ENCODE results near the gene AHCY. TPM values are rescaled to one million over a fixed set of nuclear protein-coding genes. Genes with fewer than 3 reads are reported as not detected.
A peak's percentile ranks its signal among the peaks of the same experiment; 100 is the strongest.

AHCY gene
- total RNA-seq, 1 experiment from 2014 or later = 350 TPM

GRCh38 chr20:34315236-34315635, 12.1 kb upstream of the AHCY start:
- no peaks in the 10 kb centered on the region for H3K9me3 ChIP-seq (ENCODE audit: control insufficient read depth in 1 of 2, insufficient read depth in 1 of 2, low read depth in 1 of 2, low read length in 2 of 2)
- no peak overlapping the region for H3K9ac ChIP-seq (ENCODE audit: low read length)
- CTCF ChIA-PET = interaction anchor here (1.0 to 4.1 kb wide), 6 partner anchors 12 to 454 kb away, joined by 3 to 127 read pairs (median 16); partner anchors contain the start of genes AHCY and ITCH
- no peak for DNase-seq (ENCODE audit: low read depth, low spot score)
- no peak for TF ChIP-seq ELF1 (IDR thresholded peaks at IDR 0.05; ENCODE audit: borderline replicate concordance, low read depth)
- TF ChIP-seq SIN3A (IDR thresholded peaks at IDR 0.05; ENCODE audit: low read depth) = no peak
- TF ChIP-seq EGR1 (IDR thresholded peaks at IDR 0.05; ENCODE audit: low read depth) = no peak
- TF ChIP-seq, protein P1, sequence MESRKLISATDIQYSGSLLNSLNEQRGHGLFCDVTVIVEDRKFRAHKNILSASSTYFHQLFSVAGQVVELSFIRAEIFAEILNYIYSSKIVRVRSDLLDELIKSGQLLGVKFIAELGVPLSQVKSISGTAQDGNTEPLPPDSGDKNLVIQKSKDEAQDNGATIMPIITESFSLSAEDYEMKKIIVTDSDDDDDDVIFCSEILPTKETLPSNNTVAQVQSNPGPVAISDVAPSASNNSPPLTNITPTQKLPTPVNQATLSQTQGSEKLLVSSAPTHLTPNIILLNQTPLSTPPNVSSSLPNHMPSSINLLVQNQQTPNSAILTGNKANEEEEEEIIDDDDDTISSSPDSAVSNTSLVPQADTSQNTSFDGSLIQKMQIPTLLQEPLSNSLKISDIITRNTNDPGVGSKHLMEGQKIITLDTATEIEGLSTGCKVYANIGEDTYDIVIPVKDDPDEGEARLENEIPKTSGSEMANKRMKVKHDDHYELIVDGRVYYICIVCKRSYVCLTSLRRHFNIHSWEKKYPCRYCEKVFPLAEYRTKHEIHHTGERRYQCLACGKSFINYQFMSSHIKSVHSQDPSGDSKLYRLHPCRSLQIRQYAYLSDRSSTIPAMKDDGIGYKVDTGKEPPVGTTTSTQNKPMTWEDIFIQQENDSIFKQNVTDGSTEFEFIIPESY (IDR thresholded peaks at IDR 0.05; ENCODE audit: extremely low read depth, insufficient replicate concordance, low read length) = no peak
- TF ChIP-seq YY1 (IDR thresholded peaks at IDR 0.05; ENCODE audit: extremely low read depth, insufficient replicate concordance, low read depth, low read length) = no peak
- no peak for TF ChIP-seq SP1 (IDR thresholded peaks at IDR 0.05; ENCODE audit: low read depth)
- no peak for TF ChIP-seq ZNF274 (IDR thresholded peaks at IDR 0.05; ENCODE audit: low read depth, low read length)
- no peak for TF ChIP-seq EZH2 (IDR thresholded peaks at IDR 0.05)
- TF ChIP-seq JUND (IDR thresholded peaks at IDR 0.05) = no peak
- no peak; the same call in 1 of the 2 replicates for TF ChIP-seq MAX (IDR thresholded peaks at IDR 0.05)
- TF ChIP-seq POLR2AphosphoS5 (IDR thresholded peaks at IDR 0.05; ENCODE audit: low read depth, low read length) = no peak
- TF ChIP-seq, protein P2, sequence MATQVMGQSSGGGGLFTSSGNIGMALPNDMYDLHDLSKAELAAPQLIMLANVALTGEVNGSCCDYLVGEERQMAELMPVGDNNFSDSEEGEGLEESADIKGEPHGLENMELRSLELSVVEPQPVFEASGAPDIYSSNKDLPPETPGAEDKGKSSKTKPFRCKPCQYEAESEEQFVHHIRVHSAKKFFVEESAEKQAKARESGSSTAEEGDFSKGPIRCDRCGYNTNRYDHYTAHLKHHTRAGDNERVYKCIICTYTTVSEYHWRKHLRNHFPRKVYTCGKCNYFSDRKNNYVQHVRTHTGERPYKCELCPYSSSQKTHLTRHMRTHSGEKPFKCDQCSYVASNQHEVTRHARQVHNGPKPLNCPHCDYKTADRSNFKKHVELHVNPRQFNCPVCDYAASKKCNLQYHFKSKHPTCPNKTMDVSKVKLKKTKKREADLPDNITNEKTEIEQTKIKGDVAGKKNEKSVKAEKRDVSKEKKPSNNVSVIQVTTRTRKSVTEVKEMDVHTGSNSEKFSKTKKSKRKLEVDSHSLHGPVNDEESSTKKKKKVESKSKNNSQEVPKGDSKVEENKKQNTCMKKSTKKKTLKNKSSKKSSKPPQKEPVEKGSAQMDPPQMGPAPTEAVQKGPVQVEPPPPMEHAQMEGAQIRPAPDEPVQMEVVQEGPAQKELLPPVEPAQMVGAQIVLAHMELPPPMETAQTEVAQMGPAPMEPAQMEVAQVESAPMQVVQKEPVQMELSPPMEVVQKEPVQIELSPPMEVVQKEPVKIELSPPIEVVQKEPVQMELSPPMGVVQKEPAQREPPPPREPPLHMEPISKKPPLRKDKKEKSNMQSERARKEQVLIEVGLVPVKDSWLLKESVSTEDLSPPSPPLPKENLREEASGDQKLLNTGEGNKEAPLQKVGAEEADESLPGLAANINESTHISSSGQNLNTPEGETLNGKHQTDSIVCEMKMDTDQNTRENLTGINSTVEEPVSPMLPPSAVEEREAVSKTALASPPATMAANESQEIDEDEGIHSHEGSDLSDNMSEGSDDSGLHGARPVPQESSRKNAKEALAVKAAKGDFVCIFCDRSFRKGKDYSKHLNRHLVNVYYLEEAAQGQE (IDR thresholded peaks at IDR 0.05; ENCODE audit: low read depth) = no peak
- TF ChIP-seq RAD21 (IDR thresholded peaks at IDR 0.05; ENCODE audit: low read depth) = no peak
- TF ChIP-seq ZFX (IDR thresholded peaks at IDR 0.05) = no peak
- no peak for TF ChIP-seq CEBPB (IDR thresholded peaks at IDR 0.05; ENCODE audit: low read depth)
- TF ChIP-seq, protein P3, sequence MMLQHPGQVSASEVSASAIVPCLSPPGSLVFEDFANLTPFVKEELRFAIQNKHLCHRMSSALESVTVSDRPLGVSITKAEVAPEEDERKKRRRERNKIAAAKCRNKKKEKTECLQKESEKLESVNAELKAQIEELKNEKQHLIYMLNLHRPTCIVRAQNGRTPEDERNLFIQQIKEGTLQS (IDR thresholded peaks at IDR 0.05) = no peak
- TF ChIP-seq SRF (IDR thresholded peaks at IDR 0.05; ENCODE audit: low read depth) = no peak
- TF ChIP-seq CBX3 (IDR thresholded peaks at IDR 0.05; ENCODE audit: low read depth) = no peak
- H3K27ac ChIP-seq (ENCODE audit: low read depth, low read length) = peak overlapping the region; percentile 83
- RAD21 ChIA-PET (ENCODE audit: low non-redundant PET in 1 of 2, low total read pairs in 2 of 2, uncharacterized antibody in 2 of 2, unreplicated experiment in 2 of 2) = interaction anchor here (1.2 to 3.3 kb wide), 3 partner anchors 75 to 211 kb away, joined by 4 to 25 read pairs (median 6); no protein-coding TSS in a partner anchor
- peak overlapping the region; percentile 51 for H3K4me2 ChIP-seq (ENCODE audit: low read length)
- BruUV-seq (replicated peaks) = no TSS peak
- peak overlapping the region; percentile 15 for H2AFZ ChIP-seq (ENCODE audit: low read depth, low read length, poor library complexity, severe bottlenecking)
- H3K27me3 ChIP-seq (ENCODE audit: insufficient read depth, low read length) = no peaks in the 10 kb centered on the region
- H3K36me3 ChIP-seq (ENCODE audit: control insufficient read depth in 1 of 2, insufficient read depth in 2 of 2, low read length in 2 of 2) = no peaks in the 10 kb centered on the region
- no peak for ATAC-seq
- intact Hi-C loops (cut with micrococcal nuclease) = loop anchor here (2.0 kb wide), 1 partner anchor 76 kb away; no protein-coding TSS in a partner anchor
- no peak overlapping the region for H3K4me3 ChIP-seq (replicated peaks in 1 of 2; ENCODE audit: low read depth in 1 of 2, low read length in 2 of 2)
- H4K20me1 ChIP-seq (ENCODE audit: insufficient read depth) = no peaks in the 10 kb centered on the region
- POLR2A ChIA-PET = interaction anchor here (1.1 to 1.8 kb wide), 4 partner anchors 47 to 208 kb away, joined by 3 to 11 read pairs (median 7); partner anchors contain the start of genes DYNLRB1 and ITCH
- H3K4me1 ChIP-seq (ENCODE audit: control insufficient read depth in 1 of 2, insufficient read depth in 2 of 2, low read length in 2 of 2) = peaks cover 39 to 88% of the 10 kb centered on the region in 2 experiments
- H3K79me2 ChIP-seq (ENCODE audit: insufficient read depth, low read length) = no peaks in the 10 kb centered on the region
- no peaks in the 10 kb centered on the region for H3K9me2 ChIP-seq (ENCODE audit: insufficient read depth)

Data from HCT116 (cell line).